ENCODE results near the gene CACNA2D4.
A peak's percentile ranks its signal among the peaks of the same experiment; 100 is the strongest.

The CACNA2D4 gene

GRCh38 chr12:1917172-1918070 lies 1.0 kb downstream of the CACNA2D4 start:
- peak; percentile 82 to 89 for DNase-seq

GRCh38 chr12:1916371-1917171 lies 1.9 kb downstream of the CACNA2D4 start:
- no peak for DNase-seq

- no peak for DNase-seq
Observed at GRCh38 chr12:1915082-1915968, 3.1 kb downstream of the CACNA2D4 start.

- no peak for DNase-seq
Observed at GRCh38 chr12:1914114-1914911, 4.1 kb downstream of the CACNA2D4 start.

GRCh38 chr12:1913377-1914113 lies 4.9 kb downstream of the CACNA2D4 start:
- no peak for DNase-seq

- no peak for DNase-seq
Observed at GRCh38 chr12:1912580-1913376, 5.7 kb downstream of the CACNA2D4 start.

- no peak for DNase-seq
Observed at GRCh38 chr12:1911598-1912575, 6.6 kb downstream of the CACNA2D4 start.

GRCh38 chr12:1910468-1910867 lies 8.0 kb downstream of the CACNA2D4 start:
- DNase-seq, result no peak

GRCh38 chr12:1908758-1909157 lies 9.7 kb downstream of the CACNA2D4 start:
- no peak for DNase-seq

GRCh38 chr12:1907652-1908611 lies 10.5 kb downstream of the CACNA2D4 start:
- DNase-seq, result no peak

GRCh38 chr12:1906579-1906978 lies 11.9 kb downstream of the CACNA2D4 start:
- DNase-seq, result no peak

GRCh38 chr12:1904875-1905274 lies 13.6 kb downstream of the CACNA2D4 start:
- DNase-seq, result no peak

GRCh38 chr12:1896964-1897363 lies 21.5 kb downstream of the CACNA2D4 start:
- DNase-seq, result no peak

GRCh38 chr12:1890810-1891209 lies 27.6 kb downstream of the CACNA2D4 start:
- no peak for DNase-seq

- DNase-seq, result no peak
Observed at GRCh38 chr12:1890119-1890703, 28.2 kb downstream of the CACNA2D4 start.

- DNase-seq, result no peak
Observed at GRCh38 chr12:1888923-1889322, 29.5 kb downstream of the CACNA2D4 start.

- no peak for DNase-seq
Observed at GRCh38 chr12:1886396-1887008, 31.9 kb downstream of the CACNA2D4 start.
